K562 (cell line): ENCODE results near the gene LMO7. TPM values are rescaled to one million over a fixed set of nuclear protein-coding genes. Genes with fewer than 3 reads are reported as not detected.

Experiments
- ATAC-seq: fragments of 200-7000 bp; cut with Tn5 transposase; 3 replicates; pipeline ENCODE4 v1.9.1; 2020; ENCODE audit warnings: moderate library complexity
- BruUV-seq: library from RNA; stranded (reverse); fragments of 400-500 nt; replicated peaks from 2 replicates; lab custom pipeline; 2021; lab: Mats Ljungman, UMichigan
- CTCF ChIA-PET: fragments of 300-600 bp; formaldehyde crosslinking; extraction: SDS; loops from one replicate; lab custom pipeline; 2021; ENCODE audit warnings: low intra/inter-chr PET ratio; lab: Yijun Ruan, JAX
- POLR2A ChIA-PET: fragments of 300-600, 350-650 bp; sonication (Branson Sonifier 250); formaldehyde crosslinking; extraction: SDS; loops from one replicate; lab custom pipeline; 2021; ENCODE audit warnings: antibody characterized with exemption, inconsistent platforms; lab: Yijun Ruan, JAX
- DNase-seq, 4 experiments: peaks; one replicate each; pipeline versions ENCODE4 v3.0.0 to v3.0.0-alpha.2; 2011 to 2018; ENCODE audit warnings: low spot score in 3 of 4, mixed read lengths in 3 of 4; ENCODE audit errors: extremely low read depth in 1 of 4
- FAIRE-seq: peaks from 2 replicates; lab custom pipeline; 2011; peaks lifted over from hg19 to GRCh38; lab: Jason Lieb, UNC
- H2AFZ ChIP-seq: 2 replicates; pipeline ENCODE4 v1.6.0; 2011; ENCODE audit warnings: low read depth, low read length, control low read depth, inconsistent platforms
- H3K27ac ChIP-seq: fragments of 200-600 bp; 3 replicates; pipeline ENCODE4 v1.8.0; 2011; ENCODE audit warnings: low read depth, mild to moderate bottlenecking, control low read depth, inconsistent platforms, low read length, moderate library complexity, mixed read lengths; ENCODE audit errors: extremely low read depth
- H3K27me3 ChIP-seq, 2 experiments: fragments of 300-600 bp in 1 of 2; 2 replicates in 1 of 2; 3 replicates in 1 of 2; pipeline versions ENCODE4 v1.6.0 to v1.8.0; 2011; ENCODE audit warnings: inconsistent platforms in 2 of 2, low read length in 2 of 2, mild to moderate bottlenecking in 1 of 2, mixed read lengths in 1 of 2, moderate library complexity in 1 of 2; ENCODE audit not compliant: control insufficient read depth in 2 of 2, insufficient read depth in 2 of 2
- H3K36me3 ChIP-seq: fragments of 300-600 bp; 3 replicates; pipeline ENCODE4 v1.8.0; 2011; ENCODE audit warnings: mild to moderate bottlenecking, low read length, inconsistent platforms; ENCODE audit not compliant: control insufficient read depth, insufficient read depth
- H3K4me1 ChIP-seq, 2 experiments: fragments of 200-600 bp in 1 of 2; replicated peaks in 1 of 2; 2 replicates in 1 of 2; 3 replicates in 1 of 2; pipeline versions ENCODE4 v1.5.1 to v1.8.0; 2011; ENCODE audit warnings: inconsistent platforms in 2 of 2, low read length in 2 of 2, mild to moderate bottlenecking in 1 of 2, mixed read lengths in 1 of 2, moderate library complexity in 1 of 2; ENCODE audit not compliant: control insufficient read depth in 2 of 2, insufficient read depth in 2 of 2
- H3K4me2 ChIP-seq: 2 replicates; pipeline ENCODE4 v1.6.1; 2011; ENCODE audit warnings: low read length, control low read depth, inconsistent platforms, mixed read lengths; ENCODE audit not compliant: insufficient read depth
- H3K4me3 ChIP-seq: fragments of 200-600 bp; sonication (generic), shearing (Covaris generic); 2 replicates; pipeline ENCODE4 v1.5.1; 2016; ENCODE audit warnings: control low read depth, inconsistent platforms
- H3K79me2 ChIP-seq: fragments of 200-600 bp; 3 replicates; pipeline ENCODE4 v1.8.0; 2011; ENCODE audit warnings: low read length, inconsistent platforms; ENCODE audit not compliant: control insufficient read depth, insufficient read depth
- H3K9ac ChIP-seq, 2 experiments: 2 replicates each; pipeline versions ENCODE4 v1.6.0 to v1.6.1; 2011; ENCODE audit warnings: low read depth in 2 of 2, low read length in 2 of 2, control low read depth in 1 of 2, inconsistent platforms in 1 of 2, mild to moderate bottlenecking in 1 of 2, mixed read lengths in 1 of 2; ENCODE audit not compliant: insufficient read depth in 1 of 2
- H3K9me1 ChIP-seq: one replicate; pipeline ENCODE4 v1.6.0; 2011; ENCODE audit warnings: inconsistent platforms, mild to moderate bottlenecking, low read length, moderate library complexity; ENCODE audit not compliant: control insufficient read depth, insufficient read depth
- H3K9me3 ChIP-seq: replicated peaks from 2 replicates; pipeline ENCODE4 v1.5.1; 2011; ENCODE audit warnings: low read depth, low read length, inconsistent platforms; ENCODE audit not compliant: control insufficient read depth, insufficient read depth
- H4K20me1 ChIP-seq: replicated peaks from 2 replicates; pipeline ENCODE4 v1.6.1; 2011; ENCODE audit warnings: low read length, inconsistent platforms, mixed read lengths; ENCODE audit not compliant: control insufficient read depth, insufficient read depth
- DMBX1 ChIP-seq: fragments of 250-450 bp; sonication (Bioruptor Pico); IDR thresholded peaks from 2 replicates; pipeline ENCODE4 v1.8.0; 2022; ENCODE audit warnings: inconsistent platforms, mild to moderate bottlenecking, moderate library complexity, borderline replicate concordance
- GTF2E2 ChIP-seq: fragments of 200-800 bp; sonication (Bioruptor generic); IDR thresholded peaks from 2 replicates; pipeline ENCODE4 v1.6.1; 2016; ENCODE audit warnings: missing genetic modification characterization, missing compliant biosample characterization
- HDAC2 ChIP-seq: fragments of 450-650 bp; IDR thresholded peaks from 2 replicates; pipeline ENCODE4 v1.6.1; 2016; ENCODE audit warnings: mild to moderate bottlenecking
- HEY1 ChIP-seq: fragments of 250-450 bp; sonication (Bioruptor Pico); IDR thresholded peaks from 2 replicates; pipeline ENCODE4 v1.5.0; 2020; ENCODE audit warnings: mild to moderate bottlenecking, moderate library complexity, borderline replicate concordance
- IRF2 ChIP-seq: sonication (generic); formaldehyde crosslinking; IDR thresholded peaks from 2 replicates; pipeline ENCODE4 v1.8.1; 2022; ENCODE audit warnings: mild to moderate bottlenecking, missing genetic modification reagents
- NR2C2 ChIP-seq, 2 experiments: fragments of 200-800 bp in 1 of 2; sonication (Bioruptor generic) in 1 of 2; sonication (generic) in 1 of 2; formaldehyde crosslinking in 1 of 2; IDR thresholded peaks; 2 replicates each; pipeline versions ENCODE4 v1.6.1 to v1.8.0; 2016 to 2022; ENCODE audit warnings: mild to moderate bottlenecking in 1 of 2, missing compliant biosample characterization in 1 of 2, missing genetic modification characterization in 1 of 2, missing genetic modification reagents in 1 of 2
- PYGO2 ChIP-seq: fragments of 450-650 bp; IDR thresholded peaks from 2 replicates; pipeline ENCODE4 v1.6.1; 2016; ENCODE audit warnings: mild to moderate bottlenecking, missing genetic modification characterization, moderate library complexity, missing compliant biosample characterization
- RBFOX2 ChIP-seq: fragments of 200-400 bp; formaldehyde crosslinking; IDR thresholded peaks from 2 replicates; pipeline ENCODE4 v1.6.1; 2017; ENCODE audit warnings: low read depth, mild to moderate bottlenecking, low read length, moderate library complexity
- SMAD3 ChIP-seq: fragments of 450-650 bp; formaldehyde crosslinking; conservative IDR thresholded peaks from 2 replicates; pipeline ENCODE4 v1.4.0; 2020; ENCODE audit warnings: mild to moderate bottlenecking
- SMARCA4 ChIP-seq: fragments of 450-650 bp; IDR thresholded peaks from 2 replicates; pipeline ENCODE4 v1.6.1; 2016
- SRSF9 ChIP-seq: fragments of 200-400 bp; formaldehyde crosslinking; IDR thresholded peaks from 2 replicates; pipeline ENCODE4 v1.6.1; 2017; ENCODE audit warnings: low read depth, low read length, borderline replicate concordance
- ZNF174 ChIP-seq: fragments of 250-450 bp; sonication (Bioruptor Pico); IDR thresholded peaks from 2 replicates; pipeline ENCODE4 v1.4.0; 2020; ENCODE audit warnings: mild to moderate bottlenecking
- WGBS: fragments of 100-300 bp; shearing (Covaris generic); methylation state at CpG from one replicate; pipeline ENCODE4 v1.1.6; 2016; ENCODE audit warnings: low coverage, mixed read lengths; ENCODE audit not compliant: insufficient coverage; ENCODE audit errors: missing lambda C conversion rate; 5-methylcytosine and 5-hydroxymethylcytosine counted together
- in situ Hi-C: fragments of 300-500 bp; cut with MboI; formaldehyde crosslinking; loops from 4 replicates; pipeline ENCODE4 v1.15.0; 2018; ENCODE audit warnings: inconsistent platforms, mixed read lengths
- intact Hi-C: fragments of 100-400 bp; cut with micrococcal nuclease; formaldehyde crosslinking; loops from 2 replicates; pipeline ENCODE4 v1.14.2; 2022
- polyA plus RNA-seq, 8 experiments: library from polyadenylated mRNA; depleted of rRNA in 4 of 8; stranded (reverse) in 5 of 8; unstranded in 3 of 8; fragments of >200 nt; fragmentation: Nextera tagmentation in 2 of 8; fragmentation: Illumina TruSeq in 1 of 8; extraction: Ambion mirVana in 2 of 8; extraction: Trizol in 1 of 8; gene quantifications; 2 replicates each; pipeline versions ENCODE4 v1.2.1 to v1.2.3, GENCODE V29; 2011 to 2014; ENCODE audit warnings: inconsistent platforms in 1 of 8, missing spikeins in 1 of 8
- total RNA-seq, 7 experiments: library from RNA; depleted of rRNA in 6 of 7; stranded (reverse); fragments of >200 nt in 6 of 7; fragmentation: Illumina TruSeq in 2 of 7; extraction: Trizol in 2 of 7; gene quantifications; 2 replicates each; pipeline versions ENCODE4 v1.2.1 to v1.2.3, GENCODE V29; 2011 to 2021; ENCODE audit warnings: low replicate concordance in 1 of 7
- TF ChIP-seq, protein P1 (sequence below): fragments of 450-650 bp; IDR thresholded peaks from 2 replicates; pipeline ENCODE4 v1.6.1; 2018; ENCODE audit warnings: mild to moderate bottlenecking, low read depth; ENCODE audit not compliant: partially characterized antibody
- TF ChIP-seq, protein P2 (sequence below): sonication (generic); formaldehyde crosslinking; IDR thresholded peaks from 2 replicates; pipeline ENCODE4 v1.8.0; 2022; ENCODE audit warnings: missing genetic modification reagents, mild to moderate bottlenecking, borderline replicate concordance

The LMO7 gene
- total and polyA plus RNA-seq, 9 of the 15 experiments (the other 6 are each of a cell fraction or from before 2014, with no cell fraction given): 0.42 to 4.3 (median 1.7) TPM

DNA sequence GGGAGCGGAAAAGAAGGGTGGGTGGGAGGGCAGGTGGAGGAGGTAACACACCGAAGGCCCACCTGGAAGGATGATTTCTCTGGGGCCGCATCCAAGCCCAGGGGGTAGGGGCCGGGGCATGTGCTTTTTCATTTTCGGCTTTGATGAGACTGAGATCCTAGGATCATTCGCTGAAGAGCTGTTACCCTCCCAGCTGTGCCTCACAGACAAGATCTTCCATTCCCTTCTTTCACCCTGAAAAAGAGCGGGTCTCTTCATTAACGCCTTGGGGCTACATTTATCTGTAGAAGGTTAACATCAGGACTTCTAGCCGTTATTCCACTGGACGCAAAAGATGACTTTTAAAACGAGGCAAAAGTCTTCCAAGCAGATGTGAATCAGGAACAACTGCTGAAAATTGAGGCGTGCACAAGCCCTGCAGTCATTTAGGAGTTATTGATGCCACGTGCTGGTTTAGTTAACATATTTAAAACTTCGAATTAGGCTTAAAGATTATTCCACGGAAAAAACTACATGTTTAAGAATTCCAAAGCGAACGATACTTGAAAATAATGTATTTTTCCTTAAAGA lies 1.1 kb downstream of the LMO7 start (continued):
- no peak for TF ChIP-seq SRSF9

DNA sequence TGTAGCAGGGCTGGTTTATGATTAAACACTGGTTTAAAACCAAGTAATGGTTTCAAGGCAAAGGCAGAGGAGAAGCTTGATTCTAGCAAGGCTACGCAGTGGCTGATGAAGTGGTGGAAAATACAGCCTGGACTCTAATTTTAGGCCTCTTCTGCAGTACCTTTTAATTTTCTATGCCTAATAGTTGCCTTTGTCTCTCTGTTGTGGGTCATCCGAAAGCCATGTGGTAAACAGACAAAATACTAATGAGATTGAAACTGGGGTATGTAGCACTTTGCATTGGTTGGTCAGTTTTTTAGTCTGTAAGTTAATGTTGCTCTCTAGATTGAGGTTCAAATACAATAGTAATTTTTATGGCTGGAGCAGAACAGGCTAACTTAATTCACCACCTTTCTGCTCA lies 3.3 kb downstream of the LMO7 start:
- ATAC-seq: no peak
- intact Hi-C loops: no loop called here
- DNase-seq: no peak
- H3K4me1 ChIP-seq: peaks cover 0 to 15% of the 10 kb centered on the region in 2 experiments; a peak in 2 of 5 replicates
- 48% methylated on average over 2 of the region's 2 CpGs for WGBS
- H3K9ac ChIP-seq: no peak overlapping the region
- no peak overlapping the region for H3K4me2 ChIP-seq
- no peak overlapping the region for H2AFZ ChIP-seq
- H3K9me1 ChIP-seq: no peaks in the 10 kb centered on the region
- no peaks in the 10 kb centered on the region for H3K79me2 ChIP-seq
- no peaks in the 10 kb centered on the region for H3K9me3 ChIP-seq
- ChIA-PET POLR2A (no interaction called here), CTCF (no interaction called here)
- H3K4me3 ChIP-seq: no peak overlapping the region
- in situ Hi-C loops: no loop called here
- no TSS peak for BruUV-seq
- no peak overlapping the region for H3K27ac ChIP-seq
- H3K36me3 ChIP-seq: no peaks in the 10 kb centered on the region
- no peaks in the 10 kb centered on the region for H4K20me1 ChIP-seq
- TF ChIP-seq IRF2 (CRISPR knock-in tag) (no peak), HDAC2 (no peak), NR2C2 (CRISPR knock-in tag; IDR thresholded peaks at IDR 0.05) (no peak), NR2C2 (tag; IDR thresholded peaks at IDR 0.05) (no peak), RBFOX2 (no peak), SMARCA4 (no peak), PYGO2 (tag) (no peak), HEY1 (no peak), GTF2E2 (no peak), SMAD3 (no peak), DMBX1 (no peak), ZNF174 (CRISPR knock-in tag) (no peak)
- TF ChIP-seq, protein P1, sequence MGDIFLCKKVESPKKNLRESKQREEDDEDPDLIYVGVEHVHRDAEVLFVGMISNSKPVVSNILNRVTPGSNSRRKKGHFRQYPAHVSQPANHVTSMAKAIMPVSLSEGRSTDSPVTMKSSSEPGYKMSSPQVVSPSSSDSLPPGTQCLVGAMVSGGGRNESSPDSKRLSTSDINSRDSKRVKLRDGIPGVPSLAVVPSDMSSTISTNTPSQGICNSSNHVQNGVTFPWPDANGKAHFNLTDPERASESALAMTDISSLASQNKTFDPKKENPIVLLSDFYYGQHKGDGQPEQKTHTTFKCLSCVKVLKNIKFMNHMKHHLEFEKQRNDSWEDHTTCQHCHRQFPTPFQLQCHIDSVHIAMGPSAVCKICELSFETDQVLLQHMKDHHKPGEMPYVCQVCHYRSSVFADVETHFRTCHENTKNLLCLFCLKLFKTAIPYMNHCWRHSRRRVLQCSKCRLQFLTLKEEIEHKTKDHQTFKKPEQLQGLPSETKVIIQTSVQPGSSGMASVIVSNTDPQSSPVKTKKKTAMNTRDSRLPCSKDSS: no peak
- TF ChIP-seq, protein P2, sequence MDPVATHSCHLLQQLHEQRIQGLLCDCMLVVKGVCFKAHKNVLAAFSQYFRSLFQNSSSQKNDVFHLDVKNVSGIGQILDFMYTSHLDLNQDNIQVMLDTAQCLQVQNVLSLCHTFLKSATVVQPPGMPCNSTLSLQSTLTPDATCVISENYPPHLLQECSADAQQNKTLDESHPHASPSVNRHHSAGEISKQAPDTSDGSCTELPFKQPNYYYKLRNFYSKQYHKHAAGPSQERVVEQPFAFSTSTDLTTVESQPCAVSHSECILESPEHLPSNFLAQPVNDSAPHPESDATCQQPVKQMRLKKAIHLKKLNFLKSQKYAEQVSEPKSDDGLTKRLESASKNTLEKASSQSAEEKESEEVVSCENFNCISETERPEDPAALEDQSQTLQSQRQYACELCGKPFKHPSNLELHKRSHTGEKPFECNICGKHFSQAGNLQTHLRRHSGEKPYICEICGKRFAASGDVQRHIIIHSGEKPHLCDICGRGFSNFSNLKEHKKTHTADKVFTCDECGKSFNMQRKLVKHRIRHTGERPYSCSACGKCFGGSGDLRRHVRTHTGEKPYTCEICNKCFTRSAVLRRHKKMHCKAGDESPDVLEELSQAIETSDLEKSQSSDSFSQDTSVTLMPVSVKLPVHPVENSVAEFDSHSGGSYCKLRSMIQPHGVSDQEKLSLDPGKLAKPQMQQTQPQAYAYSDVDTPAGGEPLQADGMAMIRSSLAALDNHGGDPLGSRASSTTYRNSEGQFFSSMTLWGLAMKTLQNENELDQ (CRISPR knock-in tag): no peak
- FAIRE-seq: no peak
- no peaks in the 10 kb centered on the region for H3K27me3 ChIP-seq
